HG03196 (cell line): Measurements from ENCODE around the gene TANGO2.

Experiments used
- ATAC-seq: cut with Tn5 transposase; IDR thresholded peaks from one replicate; pipeline ENCODE4 v1.9.1; 2021; ENCODE audit not compliant: unreplicated experiment

TANGO2 gene

DNA sequence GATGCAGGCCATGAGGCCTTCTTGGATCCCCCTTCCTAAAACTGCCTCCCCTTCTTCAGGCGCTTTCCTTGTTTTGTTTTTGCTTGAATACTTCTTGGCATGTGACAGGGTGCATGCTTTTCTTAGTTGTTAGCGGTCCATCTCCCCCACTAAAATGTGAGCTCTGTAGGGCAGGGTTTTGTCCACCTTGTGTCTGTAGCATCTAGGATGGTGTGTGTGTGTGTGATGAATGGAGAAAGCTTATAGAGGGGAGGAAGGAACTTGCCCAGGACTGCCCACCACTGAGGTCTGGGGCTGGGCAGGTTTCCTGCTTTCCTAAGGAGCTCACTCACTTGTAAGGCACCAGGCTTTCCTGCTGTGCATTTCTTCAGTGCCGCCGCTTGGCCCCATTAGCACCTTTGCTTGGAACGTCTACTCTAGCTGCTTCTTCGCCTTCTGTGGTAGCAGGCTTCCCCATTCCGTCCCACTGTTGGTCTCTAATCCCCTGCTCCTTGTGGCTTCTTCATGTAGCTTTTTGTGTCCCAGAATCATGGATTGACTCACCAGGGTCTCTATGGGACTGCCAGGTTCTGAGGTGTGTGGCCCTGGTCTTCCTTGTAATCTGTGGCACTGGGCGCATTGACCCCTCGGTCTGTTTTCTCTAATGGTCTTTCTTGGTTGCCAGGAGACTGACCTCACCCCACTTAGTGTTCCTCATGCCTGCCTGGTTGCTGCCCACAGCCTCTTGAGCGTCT lies 62.4 kb downstream of the TANGO2 start:
- ATAC-seq, result no peak

DNA sequence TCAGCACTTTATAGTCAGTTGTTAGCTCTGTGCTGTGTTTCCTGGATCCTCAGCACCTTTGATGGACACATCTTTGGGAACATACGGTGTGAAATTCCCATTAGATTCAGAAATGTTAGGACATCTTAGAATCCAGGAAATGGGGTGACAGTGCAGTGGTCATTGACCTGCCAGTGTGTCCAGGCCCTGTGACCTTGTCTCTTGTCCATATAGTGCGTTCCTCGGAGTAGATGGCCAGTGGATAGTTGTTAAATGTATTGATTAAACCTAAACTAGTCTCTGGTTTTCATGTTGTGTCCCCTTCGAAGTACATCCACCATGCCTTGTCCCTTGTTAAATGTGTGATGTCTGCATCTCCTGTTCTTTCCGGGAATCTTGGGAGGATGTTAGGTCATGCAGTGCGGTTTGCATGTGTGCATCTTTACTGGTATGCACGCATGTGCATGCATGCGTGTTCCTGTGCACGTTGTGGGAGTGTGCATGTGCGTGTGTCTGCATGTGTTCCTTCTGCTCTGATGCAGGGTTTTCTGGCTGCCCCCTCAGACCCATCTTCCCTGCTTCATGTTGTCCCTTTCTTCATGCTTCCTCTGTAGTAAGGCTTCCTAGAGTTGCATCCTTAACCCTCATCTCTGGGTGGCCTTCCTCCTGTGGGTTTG lies 63.1 kb downstream of the TANGO2 start:
- ATAC-seq, result no peak

DNA sequence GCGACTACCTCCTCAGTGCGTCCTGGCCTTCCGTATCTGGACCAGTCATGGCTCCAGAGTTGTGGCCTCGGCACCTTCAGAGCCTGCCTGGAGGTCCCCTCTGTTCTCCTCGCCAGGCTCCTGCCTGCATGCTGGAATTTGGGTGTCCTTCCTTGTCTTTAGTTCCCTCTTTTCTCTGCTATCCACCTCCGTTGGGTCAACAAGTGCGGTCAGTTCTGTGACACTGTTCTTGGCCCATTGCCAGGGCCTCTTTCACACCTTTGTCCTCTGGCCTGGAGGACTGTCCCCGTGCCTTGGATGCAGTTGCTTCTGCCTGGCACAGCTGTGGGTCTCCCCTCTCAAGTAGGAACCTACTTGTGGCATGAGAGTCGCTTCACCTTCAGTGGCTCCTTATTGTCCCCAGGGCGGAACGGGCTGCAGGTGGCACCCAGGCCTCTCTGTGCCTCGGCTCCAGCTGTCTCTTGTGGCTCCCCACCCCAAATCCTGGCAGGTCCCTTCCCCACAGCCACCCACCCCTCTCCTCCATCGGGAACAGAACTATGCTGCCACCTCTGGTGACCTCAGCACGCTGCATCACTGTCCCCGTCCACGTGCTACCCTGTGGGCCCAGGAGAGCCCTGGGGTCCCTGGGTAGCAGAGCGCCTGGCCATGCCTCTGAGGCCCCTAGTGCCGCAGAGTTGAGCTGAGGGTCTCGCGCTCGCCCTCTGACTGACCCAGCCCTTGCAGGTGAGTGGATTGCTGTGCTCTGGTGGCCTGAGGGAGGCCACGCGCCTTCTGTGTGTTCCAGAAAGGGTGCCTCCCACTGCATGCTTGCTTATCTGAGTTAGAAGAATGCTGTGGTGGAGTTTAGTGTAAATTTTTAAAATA lies 63.9 kb downstream of the TANGO2 start:
- ATAC-seq, result no peak

DNA sequence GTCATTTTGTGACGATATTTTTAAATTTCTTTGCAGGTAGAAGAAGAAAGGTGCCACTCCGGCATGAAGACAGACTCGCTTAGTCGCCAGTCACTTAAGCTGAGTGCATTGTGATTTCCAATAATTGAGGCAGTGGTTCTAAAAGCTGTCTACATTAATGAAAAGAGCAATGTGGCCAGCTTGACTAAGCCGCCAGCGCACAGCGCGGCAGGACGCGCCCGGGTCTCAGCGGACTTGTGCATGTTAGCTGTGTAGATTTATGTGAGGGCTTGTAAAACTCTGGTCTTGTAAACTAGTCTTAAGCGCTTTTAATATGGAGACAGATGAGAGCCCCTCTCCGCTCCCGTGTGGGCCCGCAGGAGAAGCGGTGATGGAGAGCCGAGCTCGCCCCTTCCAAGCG lies 64.7 kb downstream of the TANGO2 start:
- no peak for ATAC-seq

DNA sequence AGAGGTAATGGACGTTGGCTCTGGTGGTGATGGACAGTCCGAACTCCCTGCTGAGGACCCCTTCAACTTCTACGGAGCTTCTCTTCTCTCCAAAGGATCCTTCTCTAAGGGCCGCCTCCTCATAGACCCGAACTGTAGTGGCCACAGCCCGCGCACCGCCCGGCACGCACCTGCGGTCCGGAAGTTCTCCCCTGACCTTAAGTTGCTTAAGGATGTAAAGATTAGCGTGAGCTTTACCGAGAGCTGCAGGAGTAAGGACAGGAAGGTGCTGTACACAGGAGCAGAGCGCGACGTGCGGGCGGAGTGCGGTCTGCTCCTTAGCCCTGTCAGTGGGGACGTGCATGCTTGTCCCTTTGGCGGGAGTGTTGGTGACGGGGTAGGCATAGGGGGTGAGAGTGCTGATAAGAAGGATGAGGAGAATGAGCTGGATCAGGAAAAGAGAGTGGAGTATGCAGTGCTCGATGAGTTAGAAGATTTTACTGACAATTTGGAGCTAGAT lies 65.2 kb downstream of the TANGO2 start:
- no peak for ATAC-seq

DNA sequence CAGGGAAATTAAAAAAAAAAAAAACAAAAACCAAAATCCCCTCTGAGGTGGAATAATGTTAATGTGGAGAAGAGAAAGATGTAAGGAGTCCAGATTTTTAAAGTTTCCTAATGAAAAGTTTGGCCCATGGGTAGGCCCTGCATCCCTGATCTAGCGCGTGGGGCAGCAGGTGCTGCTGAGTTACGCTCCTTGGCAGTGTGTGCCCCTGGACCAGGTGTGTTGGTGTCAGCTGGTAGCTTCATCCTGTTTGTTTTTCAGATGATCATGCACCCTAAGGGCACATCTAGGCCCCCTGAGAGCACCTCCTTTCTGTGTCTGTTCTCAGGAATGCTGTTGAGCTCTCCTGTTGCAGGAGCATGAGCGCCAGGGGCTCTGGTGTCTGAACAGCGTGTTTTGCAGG lies 65.9 kb downstream of the TANGO2 start:
- ATAC-seq, result no peak

DNA sequence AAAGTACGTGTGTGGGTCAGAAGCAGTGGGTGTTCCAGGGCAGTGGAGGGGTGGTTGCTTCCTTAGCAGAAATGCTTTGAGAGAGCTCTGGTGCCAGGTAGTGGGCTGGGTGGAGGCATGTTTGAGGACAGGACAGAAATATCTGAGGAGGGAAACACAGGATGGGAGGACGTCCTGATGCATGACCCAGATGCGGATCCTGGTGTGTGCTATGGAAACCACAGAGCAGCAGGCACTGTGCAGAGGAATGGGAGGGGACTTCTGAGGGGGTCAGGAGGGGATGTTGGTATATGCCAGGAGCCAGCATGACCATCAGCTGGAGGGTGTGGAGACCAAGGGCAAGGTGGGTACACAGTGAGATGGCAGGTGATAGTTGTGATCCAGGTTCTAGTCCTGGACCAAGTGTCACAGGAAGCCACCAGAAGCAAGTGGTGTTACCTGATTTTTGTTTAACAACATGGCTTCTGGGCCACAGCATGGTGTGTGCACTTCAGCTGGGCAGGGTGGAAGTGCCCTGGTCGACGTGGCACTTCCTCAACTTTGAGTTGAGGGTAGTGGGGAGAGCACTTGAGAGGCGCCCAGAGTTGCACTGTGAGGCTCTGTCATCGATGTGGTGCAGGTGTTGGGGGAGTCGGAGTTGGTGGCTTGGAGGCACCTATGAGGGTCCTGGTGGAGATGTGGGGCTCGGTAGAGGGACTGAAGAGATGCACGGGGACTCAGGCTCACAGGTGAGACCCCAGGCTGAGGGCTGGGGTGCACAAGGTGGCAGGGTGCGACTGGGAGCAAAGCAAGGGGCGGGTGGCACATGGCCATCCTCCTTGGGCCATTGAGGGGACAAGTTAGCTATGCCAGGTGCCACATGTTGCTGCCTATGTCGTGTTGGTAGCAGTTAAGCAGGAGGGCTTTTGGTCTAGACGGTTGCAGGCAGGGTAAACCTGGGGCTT lies 66.7 kb downstream of the TANGO2 start:
- no peak for ATAC-seq

DNA sequence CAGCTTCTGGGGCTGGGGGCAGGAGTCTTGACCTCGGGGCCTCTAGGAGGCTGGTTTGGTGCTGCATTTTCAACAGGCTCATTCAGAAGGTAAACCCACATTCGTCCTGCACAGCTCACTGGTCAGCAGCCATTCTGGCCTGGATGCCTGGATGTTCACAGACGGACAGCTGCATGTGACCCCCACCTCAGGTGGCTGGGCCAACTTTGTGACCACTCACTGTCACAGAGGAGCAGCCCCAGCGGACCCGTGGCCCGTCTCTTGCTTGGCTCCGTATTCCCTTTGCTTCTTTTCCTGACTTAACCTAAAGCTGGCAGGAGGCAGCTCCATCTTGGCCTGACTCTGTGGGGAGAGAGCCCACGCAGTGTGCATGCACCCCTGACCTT lies 67.3 kb downstream of the TANGO2 start:
- ATAC-seq, result no peak

DNA sequence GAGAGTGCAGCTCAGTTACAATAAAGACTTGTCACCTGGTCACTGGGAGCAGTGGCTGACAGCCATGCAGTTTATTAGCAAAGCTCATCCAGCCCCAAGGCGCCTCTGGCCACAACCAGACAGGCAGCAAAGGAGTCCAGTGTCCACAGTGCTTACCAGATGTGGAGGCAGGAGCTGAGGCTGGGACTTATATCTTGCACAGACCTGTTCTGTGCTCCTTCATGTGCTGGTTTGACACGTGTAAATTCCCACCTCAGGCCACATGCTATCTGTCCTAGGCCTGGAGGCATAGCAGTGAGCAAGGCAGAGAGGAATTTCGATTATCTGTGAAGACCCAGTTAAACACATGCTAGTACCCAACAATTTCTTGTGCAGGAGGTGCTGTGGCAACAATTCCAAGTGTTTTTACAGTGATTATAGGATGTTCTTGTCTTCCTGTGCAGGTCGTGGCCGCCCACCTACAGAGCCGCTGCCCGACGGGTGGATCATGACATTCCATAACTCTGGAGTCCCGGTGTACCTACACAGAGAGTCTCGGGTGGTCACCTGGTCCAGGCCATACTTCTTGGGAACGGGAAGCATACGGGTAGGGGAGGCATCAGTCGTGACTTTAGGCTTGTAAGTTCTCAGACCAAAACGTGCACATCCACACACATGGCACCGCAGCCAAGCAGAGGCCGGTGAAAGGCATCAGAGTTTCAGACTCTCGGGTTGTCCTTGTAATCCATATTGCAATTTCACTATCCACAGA lies 68.5 kb downstream of the TANGO2 start:
- no peak for ATAC-seq

DNA sequence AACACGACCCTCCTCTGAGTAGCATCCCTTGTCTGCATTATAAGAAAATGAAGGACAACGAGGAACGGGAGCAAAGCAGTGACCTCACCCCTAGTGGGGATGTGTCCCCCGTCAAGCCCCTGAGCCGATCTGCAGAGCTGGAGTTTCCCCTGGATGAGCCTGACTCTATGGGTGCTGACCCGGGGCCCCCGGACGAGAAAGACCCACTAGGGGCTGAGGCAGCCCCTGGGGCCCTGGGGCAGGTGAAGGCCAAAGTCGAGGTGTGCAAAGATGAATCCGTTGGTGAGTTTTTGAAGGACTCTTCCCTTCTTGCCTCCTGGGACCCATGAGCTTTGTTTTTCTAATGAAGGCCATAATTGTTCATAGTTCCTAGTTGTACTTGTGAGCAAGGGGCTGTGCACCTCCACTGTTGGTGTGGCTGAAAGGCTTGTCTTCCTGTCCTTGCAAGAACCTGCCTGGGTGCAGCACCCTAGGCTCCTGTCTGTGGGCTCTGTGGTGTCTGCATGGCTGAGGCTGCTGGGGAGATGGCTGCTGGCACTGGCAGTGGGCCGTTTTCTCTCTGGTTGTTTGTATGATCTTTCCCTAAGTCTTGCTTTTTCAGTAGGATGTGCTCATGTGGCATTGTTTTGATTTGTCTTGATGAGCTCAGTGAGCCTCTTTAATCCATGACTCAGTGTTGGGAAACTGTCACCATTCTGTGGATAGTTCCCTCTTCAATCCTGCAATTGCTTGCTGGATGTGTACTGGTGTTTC lies 69.2 kb downstream of the TANGO2 start:
- no peak for ATAC-seq

DNA sequence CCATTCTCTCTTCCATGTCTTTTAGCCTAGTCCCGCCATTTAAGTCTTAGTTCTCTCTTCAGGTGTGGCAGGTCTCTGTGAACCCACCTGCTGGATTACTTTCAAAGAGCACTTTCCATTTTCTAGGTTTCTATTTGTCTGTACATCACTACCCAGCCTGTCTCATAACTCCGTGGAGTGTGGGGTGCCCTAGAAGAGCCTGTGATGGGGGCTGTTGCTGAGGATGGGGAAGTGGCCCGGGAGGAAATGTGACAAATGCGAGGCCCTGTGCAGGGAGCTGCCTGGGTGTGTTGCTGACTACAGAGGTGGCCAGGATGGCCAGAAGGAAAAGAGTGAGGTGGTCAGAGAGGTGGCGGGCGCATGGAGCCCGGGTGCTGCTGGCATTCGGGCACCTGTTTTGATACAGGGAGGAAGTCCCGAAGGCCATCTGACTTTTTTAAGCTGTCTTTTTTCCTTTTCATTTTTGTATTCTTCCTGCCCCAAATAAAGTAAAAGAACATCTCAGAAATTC lies 69.9 kb downstream of the TANGO2 start:
- no peak for ATAC-seq

DNA sequence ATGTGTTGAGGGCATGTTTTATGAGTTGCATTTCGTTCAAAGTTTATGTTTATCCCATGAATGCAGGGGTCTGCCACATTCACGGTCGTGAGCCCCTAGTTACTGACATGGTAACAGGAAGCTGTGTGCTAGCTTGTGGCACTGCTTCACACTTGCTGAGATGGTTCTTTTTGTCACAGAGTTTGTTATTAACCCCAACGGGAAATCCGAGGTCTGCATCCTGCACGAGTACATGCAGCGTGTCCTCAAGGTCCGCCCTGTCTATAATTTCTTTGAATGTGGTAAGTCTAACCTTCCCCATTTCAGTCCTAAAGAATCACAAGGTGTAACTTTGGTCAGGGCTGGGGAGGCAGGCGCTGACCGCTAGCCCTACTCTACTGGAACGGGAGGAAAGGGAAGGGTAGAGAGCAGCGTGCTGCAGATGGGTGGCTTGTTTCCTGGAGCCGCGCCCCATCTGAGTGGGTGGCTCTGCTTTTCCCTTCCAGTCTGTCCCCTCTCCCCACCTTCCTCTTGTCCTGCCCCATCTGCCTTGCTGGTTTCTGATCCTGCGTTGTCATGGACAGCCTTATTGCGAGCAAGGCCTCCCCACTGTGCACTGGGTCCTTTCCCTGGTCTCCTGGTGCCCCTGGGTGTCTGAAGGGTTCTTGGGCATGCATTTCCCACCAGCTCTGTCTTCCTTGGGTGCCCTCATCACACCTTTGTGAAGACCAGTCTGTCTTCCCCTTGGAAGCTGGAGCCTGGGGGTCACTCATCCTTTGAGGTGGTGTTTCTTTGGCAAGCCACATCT lies 71.0 kb downstream of the TANGO2 start:
- ATAC-seq, result no peak

DNA sequence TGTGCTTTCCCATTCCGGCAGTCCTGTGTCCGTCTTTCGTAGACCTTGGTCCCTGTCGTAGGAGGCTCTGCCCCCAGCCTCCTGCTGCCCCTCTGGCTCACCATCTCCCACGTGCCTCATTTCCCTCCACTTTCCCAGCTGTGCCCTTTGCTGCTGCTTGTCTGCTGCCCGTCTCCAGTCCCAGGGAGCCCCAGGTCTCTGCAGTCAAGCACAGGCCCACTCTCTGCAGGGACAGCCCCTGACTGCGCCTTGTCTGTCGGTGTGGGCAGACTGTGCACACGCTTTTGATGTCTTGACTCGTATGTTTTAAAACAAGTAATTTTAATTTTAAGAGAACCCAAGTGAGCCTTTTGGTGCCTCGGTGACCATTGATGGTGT lies 71.6 kb downstream of the TANGO2 start:
- no peak for ATAC-seq

DNA sequence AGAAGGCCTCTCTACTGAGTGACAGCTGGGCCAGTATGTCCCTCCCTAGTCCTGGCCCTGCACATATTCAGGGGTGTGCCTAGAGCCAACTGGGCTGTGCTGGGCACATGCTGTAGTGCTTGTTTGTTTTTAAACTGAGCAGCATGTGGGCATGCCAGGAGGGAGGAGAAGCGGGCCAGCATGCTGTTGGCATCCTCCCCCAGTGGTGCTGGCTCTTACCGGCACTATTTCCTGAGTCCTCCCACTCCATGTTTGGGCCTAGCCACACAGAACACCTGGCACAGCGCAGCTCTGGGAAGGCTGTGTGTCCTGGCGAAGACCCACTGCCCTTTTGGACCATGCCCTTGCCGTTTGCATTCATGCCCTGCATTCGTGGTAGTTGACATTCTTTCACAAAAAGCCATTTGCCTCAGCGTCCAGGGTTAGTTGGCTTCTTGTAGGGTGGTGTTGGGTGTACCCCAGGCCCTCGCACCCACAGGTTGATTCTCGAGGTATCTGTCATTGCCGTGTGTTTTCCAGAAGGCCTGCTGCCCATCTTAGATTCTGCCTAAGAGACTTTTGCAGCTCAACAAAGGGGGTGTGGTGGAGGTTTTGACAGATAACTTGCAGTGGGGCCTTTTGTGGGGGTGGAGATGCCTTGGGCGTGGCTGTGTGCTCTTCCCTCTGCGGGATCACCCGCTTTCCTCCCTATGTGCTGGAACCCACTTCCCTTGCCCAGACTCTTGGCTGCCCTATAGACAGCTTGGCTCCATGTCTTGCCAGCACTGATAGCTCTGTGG lies 72.7 kb downstream of the TANGO2 start:
- ATAC-seq, result no peak

DNA sequence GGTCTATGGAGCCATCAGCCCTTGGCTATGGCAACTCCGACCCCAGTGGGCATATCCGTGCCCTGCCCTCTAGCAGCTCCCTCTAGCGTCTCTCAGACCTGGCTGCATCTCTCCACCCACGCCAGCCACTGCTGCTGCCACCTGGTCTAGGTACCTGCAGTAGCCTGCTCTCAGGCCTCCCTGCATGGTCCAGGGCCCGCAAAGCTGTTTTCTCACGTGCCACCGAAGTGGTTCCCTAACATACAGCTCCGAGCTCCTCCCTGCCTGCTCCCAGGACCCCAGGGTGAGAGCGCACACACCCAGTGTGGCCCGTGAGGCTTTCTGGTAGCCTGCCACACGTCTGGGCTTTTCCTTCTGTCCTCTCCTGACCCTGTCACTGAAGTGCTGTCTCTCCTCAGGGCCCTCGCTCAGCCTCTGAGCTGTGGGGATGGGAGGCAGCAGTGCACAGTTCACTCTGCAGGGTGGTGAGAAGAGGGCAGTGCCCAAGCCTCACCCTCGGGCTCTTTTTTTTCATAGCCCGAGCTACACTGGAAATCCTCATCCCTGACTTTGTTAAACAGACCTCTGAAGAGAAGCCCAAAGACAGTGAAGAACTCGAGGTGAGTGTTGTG lies 73.4 kb downstream of the TANGO2 start:
- ATAC-seq, result no peak

DNA sequence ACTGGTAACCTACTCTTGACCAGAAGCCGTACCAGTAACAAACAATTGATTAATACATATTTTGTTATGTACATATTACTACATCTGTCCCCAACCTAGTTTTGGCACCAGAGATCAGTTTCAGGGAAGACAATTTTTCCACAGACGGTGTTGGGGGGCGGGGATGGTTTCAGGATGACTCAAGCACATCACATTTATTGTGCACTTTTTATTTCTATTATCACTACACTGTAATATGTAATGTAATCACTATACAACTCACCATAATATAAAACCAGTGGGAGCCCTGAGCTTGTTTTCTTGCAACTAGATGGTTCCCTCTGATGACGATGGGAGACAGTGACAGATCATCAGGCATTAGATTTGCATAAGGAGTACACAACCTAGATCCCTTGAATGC lies 74.6 kb downstream of the TANGO2 start:
- ATAC-seq, result no peak
